Stomach (tissue), 9 donors: ENCODE data around the gene SEMA5A. TPM values are rescaled to one million over a fixed set of nuclear protein-coding genes. Genes with fewer than 3 reads are reported as not detected.

Experiments used
- DNase-seq, 2 donors: peaks; one replicate each; pipeline versions ENCODE4 v3.0.0 to v3.0.0-alpha.2; 2013 to 2019
- H3K27ac ChIP-seq, 5 donors: fragments of 200-600 bp in 4 of 5; sonication (generic) in 4 of 5; one replicate each; pipeline ENCODE4 v1.5.1; 2013 to 2019; ENCODE audit warnings: mild to moderate bottlenecking in 1 of 5, moderate library complexity in 1 of 5
- H3K27me3 ChIP-seq, 3 donors: fragments of 200-600 bp; sonication (generic); one replicate each; pipeline ENCODE4 v1.5.1; 2017 to 2019; ENCODE audit warnings: mixed run types in 1 of 3
- H3K36me3 ChIP-seq, 4 donors: fragments of 200-600 bp; sonication (generic); 1 replicate in 3 of 4; 2 replicates in 1 of 4; pipeline ENCODE4 v1.5.1; 2016 to 2019
- H3K4me1 ChIP-seq, 4 donors: fragments of 200-600 bp; sonication (generic); one replicate each; pipeline ENCODE4 v1.5.1; 2016 to 2019
- H3K4me3 ChIP-seq, 4 donors: fragments of 200-600 bp; sonication (generic) in 3 of 4; one replicate each; pipeline ENCODE4 v1.5.1; 2016 to 2019; ENCODE audit warnings: mild to moderate bottlenecking in 1 of 4
- H3K9me3 ChIP-seq, 4 donors: fragments of 200-600 bp; sonication (generic); one replicate each; pipeline ENCODE4 v1.5.1; 2016 to 2019
- EP300 ChIP-seq: sonication (generic); formaldehyde crosslinking; IDR thresholded peaks from one replicate; pipeline ENCODE4 v1.6.1; 2017; ENCODE audit warnings: antibody characterized with exemption
- POLR2A ChIP-seq, 4 donors: fragments of 450-650 bp; IDR thresholded peaks; one replicate each; pipeline ENCODE4 v1.6.1; 2016; ENCODE audit warnings: antibody characterized with exemption in 4 of 4, control low read depth in 2 of 4, mild to moderate bottlenecking in 1 of 4, moderate library complexity in 1 of 4
- POLR2AphosphoS5 ChIP-seq, 3 donors: sonication (generic); formaldehyde crosslinking; IDR thresholded peaks; one replicate each; pipeline ENCODE4 v1.6.1; 2016; ENCODE audit warnings: antibody characterized with exemption in 3 of 3
- WGBS, 5 donors: extraction: QIAGEN DNeasy Blood & Tissue Kit in 3 of 5; methylation state at CpG; one replicate each; pipeline versions ENCODE4 v1.1.5 to v1.1.7; 2013 to 2018; 5-methylcytosine and 5-hydroxymethylcytosine counted together
- intact Hi-C: fragments of 100-400 bp; cut with DNase I; formaldehyde crosslinking; loops from one replicate; pipeline ENCODE4 v1.15.1; 2023; ENCODE audit warnings: low total_unique reads
- polyA plus RNA-seq, 3 donors: library from polyadenylated mRNA; stranded (reverse); fragments of 200-250 nt; gene quantifications; one replicate each; pipeline ENCODE4 v1.2.3, GENCODE V29; 2013
- total RNA-seq, 5 donors: library from RNA; depleted of rRNA; stranded (reverse); fragments of >200 nt; gene quantifications; one replicate each; pipeline versions ENCODE4 v1.1.0 to v1.2.3, GENCODE V29; 2014 to 2016
- TF ChIP-seq, protein P1 (sequence below), 7 experiments: fragments of 450-650 bp in 4 of 7; fragments of 200-600 bp in 3 of 7; sonication (generic) in 3 of 7; IDR thresholded peaks; one replicate each; pipeline ENCODE4 v1.5.1; 2016 to 2019; ENCODE audit warnings: antibody characterized with exemption in 7 of 7, control low read depth in 2 of 7, mild to moderate bottlenecking in 1 of 7
- donor health status: healthy with polysubstance abuse.
- donor health status: Bipolar disorder and iron deficiency.
- donor health status: healthy.

Gene SEMA5A
- total and polyA plus RNA-seq, 8 donors, result 0.62 to 26.4 (median 3.2) TPM

- Histone ChIP-seq H3K36me3 (no peaks in the 10 kb centered on the region), H3K27me3 (no peaks in the 10 kb centered on the region), H3K4me1 (no peaks in the 10 kb centered on the region), H3K4me3 (no peak overlapping the region), H3K9me3 (peaks cover 0 to 4% (median 0%) of the 10 kb centered on the region in 4 donors), H3K27ac (no peak overlapping the region)
- 77 to 90% (median 88%) methylated on average over 4 of the region's 4 CpGs for WGBS, 5 donors
- intact Hi-C loops, result no loop called here
- DNase-seq, result no peak
- no peak for TF ChIP-seq EP300
- TF ChIP-seq POLR2A (IDR thresholded peaks at IDR 0.05), result no peak
- no peak for TF ChIP-seq POLR2AphosphoS5 (IDR thresholded peaks at IDR 0.05)
- TF ChIP-seq, protein P1, sequence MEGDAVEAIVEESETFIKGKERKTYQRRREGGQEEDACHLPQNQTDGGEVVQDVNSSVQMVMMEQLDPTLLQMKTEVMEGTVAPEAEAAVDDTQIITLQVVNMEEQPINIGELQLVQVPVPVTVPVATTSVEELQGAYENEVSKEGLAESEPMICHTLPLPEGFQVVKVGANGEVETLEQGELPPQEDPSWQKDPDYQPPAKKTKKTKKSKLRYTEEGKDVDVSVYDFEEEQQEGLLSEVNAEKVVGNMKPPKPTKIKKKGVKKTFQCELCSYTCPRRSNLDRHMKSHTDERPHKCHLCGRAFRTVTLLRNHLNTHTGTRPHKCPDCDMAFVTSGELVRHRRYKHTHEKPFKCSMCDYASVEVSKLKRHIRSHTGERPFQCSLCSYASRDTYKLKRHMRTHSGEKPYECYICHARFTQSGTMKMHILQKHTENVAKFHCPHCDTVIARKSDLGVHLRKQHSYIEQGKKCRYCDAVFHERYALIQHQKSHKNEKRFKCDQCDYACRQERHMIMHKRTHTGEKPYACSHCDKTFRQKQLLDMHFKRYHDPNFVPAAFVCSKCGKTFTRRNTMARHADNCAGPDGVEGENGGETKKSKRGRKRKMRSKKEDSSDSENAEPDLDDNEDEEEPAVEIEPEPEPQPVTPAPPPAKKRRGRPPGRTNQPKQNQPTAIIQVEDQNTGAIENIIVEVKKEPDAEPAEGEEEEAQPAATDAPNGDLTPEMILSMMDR (IDR thresholded peaks at IDR 0.05), result no peak
Observed at GRCh38 chr5:9451037-9451436, 94.8 kb downstream of the SEMA5A start.

DNA sequence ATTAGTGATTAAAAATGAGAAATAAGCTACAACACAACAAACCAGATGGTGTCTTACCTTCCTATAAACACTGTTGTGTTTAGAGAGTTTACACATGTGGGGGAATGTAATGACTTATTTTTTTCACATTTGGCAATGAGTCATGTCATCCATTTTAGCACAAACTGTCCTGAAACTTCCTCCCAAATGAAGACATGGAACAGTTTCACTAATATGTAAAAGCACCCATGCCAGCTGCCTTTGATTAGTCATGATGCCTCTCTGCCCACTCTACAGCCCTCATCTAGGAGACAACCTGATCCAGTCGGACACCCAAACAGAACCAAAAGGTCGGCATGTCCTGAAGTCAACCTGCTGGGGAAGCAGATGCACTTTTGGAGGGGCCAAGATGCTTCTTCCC lies 98.2 kb downstream of the SEMA5A start:
- no peak for DNase-seq
- TF ChIP-seq POLR2AphosphoS5 (IDR thresholded peaks at IDR 0.05) (no peak), POLR2A (IDR thresholded peaks at IDR 0.05) (no peak)
- TF ChIP-seq, protein P1 (IDR thresholded peaks at IDR 0.05), result no peak
- Histone ChIP-seq H3K9me3 (peaks cover 0 to 13% (median 4%) of the 10 kb centered on the region in 4 donors), H3K4me1 (no peaks in the 10 kb centered on the region), H3K36me3 (no peaks in the 10 kb centered on the region), H3K4me3 (no peak overlapping the region), H3K27me3 (no peaks in the 10 kb centered on the region), H3K27ac (no peak overlapping the region)
- intact Hi-C loops, result no loop called here
- WGBS, 5 donors, result 71 to 93% (median 83%) methylated on average over 2 of the region's 2 CpGs

DNA sequence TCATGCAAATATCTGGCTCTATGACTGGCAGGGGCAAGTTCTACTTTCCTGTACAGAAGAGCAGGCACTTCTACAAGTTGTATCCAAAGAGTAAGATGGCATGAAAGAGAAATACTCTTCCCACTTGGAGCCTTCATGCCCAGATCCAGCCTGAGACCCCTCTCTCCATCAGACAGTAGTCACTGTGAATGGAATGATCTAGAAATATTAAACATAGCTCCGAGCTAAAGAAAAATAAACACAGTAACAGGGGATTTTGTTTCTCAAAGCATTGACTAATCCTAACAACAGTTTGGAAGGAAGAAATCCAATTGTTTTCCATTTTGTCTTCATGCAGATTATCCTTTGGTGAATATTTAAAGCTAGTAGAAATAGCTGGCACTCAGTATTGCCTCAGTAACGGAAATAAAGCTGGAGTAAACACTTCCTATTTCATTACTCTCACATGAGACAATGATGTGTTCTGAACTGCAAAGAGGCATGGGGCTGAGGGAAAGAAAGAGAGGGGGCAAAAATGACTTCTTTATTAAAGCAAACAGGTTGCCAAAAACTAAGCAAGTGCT lies 100.0 kb downstream of the SEMA5A start:
- Histone ChIP-seq H3K9me3 (peaks cover 0 to 13% (median 4%) of the 10 kb centered on the region in 4 donors), H3K27ac (peak overlapping the region in 1 of 5 donors; percentile 38), H3K36me3 (no peaks in the 10 kb centered on the region), H3K4me1 (no peaks in the 10 kb centered on the region), H3K27me3 (no peaks in the 10 kb centered on the region), H3K4me3 (no peak overlapping the region)
- 47 to 64% (median 55%) methylated on average over 2 of the region's 2 CpGs for WGBS, 5 donors
- peak in 1 of 2 donors; percentile 32 for DNase-seq
- no peak for TF ChIP-seq POLR2AphosphoS5 (IDR thresholded peaks at IDR 0.05)
- TF ChIP-seq, protein P1 (IDR thresholded peaks at IDR 0.05), result no peak
- no peak for TF ChIP-seq EP300
- TF ChIP-seq POLR2A (IDR thresholded peaks at IDR 0.05), result no peak
- intact Hi-C loops, result no loop called here

DNA sequence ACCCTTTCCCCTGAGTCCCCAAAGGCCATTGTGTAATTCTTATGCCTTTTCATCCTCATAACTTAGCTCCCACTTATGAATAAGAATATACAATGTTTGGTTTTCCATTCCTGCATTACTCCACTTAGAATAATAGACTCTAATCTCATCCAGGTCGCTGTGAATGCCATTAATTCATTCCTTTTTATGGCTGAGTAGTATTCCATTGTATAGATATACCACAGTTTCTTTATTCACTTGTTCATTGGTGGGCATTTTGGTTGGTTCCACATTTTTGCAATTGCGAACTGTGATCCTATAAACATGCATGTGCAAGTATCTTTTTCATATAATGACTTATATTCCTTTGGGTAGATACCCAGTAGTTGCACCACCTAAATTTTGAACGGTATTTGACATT lies 101.5 kb downstream of the SEMA5A start:
- no peak for TF ChIP-seq POLR2A (IDR thresholded peaks at IDR 0.05)
- no peak for TF ChIP-seq EP300
- TF ChIP-seq, protein P1 (IDR thresholded peaks at IDR 0.05), result no peak
- TF ChIP-seq POLR2AphosphoS5 (IDR thresholded peaks at IDR 0.05), result no peak
- no peak overlapping the region for H3K27ac ChIP-seq
- H3K4me1 ChIP-seq, result no peaks in the 10 kb centered on the region
- peaks cover 0 to 13% (median 4%) of the 10 kb centered on the region in 4 donors for H3K9me3 ChIP-seq
- no peaks in the 10 kb centered on the region for H3K36me3 ChIP-seq
- intact Hi-C loops, result no loop called here
- H3K4me3 ChIP-seq, result no peak overlapping the region
- 68 to 76% (median 69%) methylated on average over 3 of the region's 3 CpGs for WGBS, 5 donors
- DNase-seq, result no peak
- no peaks in the 10 kb centered on the region for H3K27me3 ChIP-seq
